Retinal pigment epithelial cell (primary cell): ENCODE results near the gene OR51F2.
"Not testable (repeated sequence)": the region's sequence is repeated elsewhere in the genome, so short reads cannot be mapped to it uniquely, and the experiment has no call there.

ENCODE experiments used
- DNase-seq: peaks from one replicate; pipeline ENCODE4 v3.0.0-alpha.2; 2010; ENCODE audit warnings: low read depth
- H3K4me3 ChIP-seq: 2 replicates; pipeline ENCODE4 v1.5.1; 2011; ENCODE audit warnings: mild to moderate bottlenecking, low read length, control low read depth, moderate library complexity
- CTCF ChIP-seq: conservative IDR thresholded peaks from 2 replicates; pipeline ENCODE4 v1.5.1; 2011; ENCODE audit warnings: low read depth, low read length, control low read depth, inconsistent platforms

Gene OR51F2

GRCh38 chr11:4851033-4851432, 29.9 kb downstream of the OR51F2 start:
- TF ChIP-seq CTCF, result no peak
- DNase-seq, result no peak
- no peak overlapping the region for H3K4me3 ChIP-seq

- not testable (repeated sequence) for DNase-seq, H3K4me3 ChIP-seq
These were observed 33.2 kb downstream of the OR51F2 start for GRCh38 chr11:4854286-4854685.

GRCh38 chr11:4862447-4863236, 41.5 kb downstream of the OR51F2 start:
- no peak overlapping the region for H3K4me3 ChIP-seq
- DNase-seq, result no peak
- no peak for TF ChIP-seq CTCF

- DNase-seq, result no peak
- TF ChIP-seq CTCF, result no peak
- H3K4me3 ChIP-seq, result no peak overlapping the region
These were observed 42.8 kb downstream of the OR51F2 start for GRCh38 chr11:4863876-4864275.

- no peak for DNase-seq
- no peak overlapping the region for H3K4me3 ChIP-seq
- no peak for TF ChIP-seq CTCF
These were observed 44.7 kb downstream of the OR51F2 start for GRCh38 chr11:4865855-4866254.
